Measurements from ENCODE around the gene CHAF1A. TPM values are rescaled to one million over a fixed set of nuclear protein-coding genes. Genes with fewer than 3 reads are reported as not detected.

The CHAF1A gene
- total RNA-seq, result 10 to 100 TPM; 67.9 to 96.7 TPM

GRCh38 chr19:4402171-4403004 lies at the start of gene CHAF1A:
Gene CHAF1A, plus strand, starts transcription at chr19:4402640. Its CDS starts 123 bp downstream, at chr19:4402763.
- H3K4me1 Mint-ChIP-seq, result peaks cover 11% of the 10 kb centered on the region
- peak; percentile 94 for ATAC-seq (replicated peaks)
- peak within 1 kb of the TSS; percentile 95 for H3K4me3 Mint-ChIP-seq
- H3K27me3 Mint-ChIP-seq, result no peaks in the 10 kb centered on the region
- H3K27ac Mint-ChIP-seq, result peak within 1 kb of the TSS; percentile 92
- peaks cover 65% of the 10 kb centered on the region for H3K36me3 Mint-ChIP-seq (ENCODE audit: low read depth)
- no peaks in the 10 kb centered on the region for H3K9me3 Mint-ChIP-seq

- no peak overlapping the region for H3K27ac Mint-ChIP-seq
- H3K9me3 Mint-ChIP-seq, result no peaks in the 10 kb centered on the region
- peak; percentile 64 for ATAC-seq (replicated peaks)
- no peaks in the 10 kb centered on the region for H3K27me3 Mint-ChIP-seq
- H3K4me1 Mint-ChIP-seq, result no peaks in the 10 kb centered on the region
- H3K4me3 Mint-ChIP-seq, result no peak overlapping the region
- peaks cover 28% of the 10 kb centered on the region for H3K36me3 Mint-ChIP-seq (ENCODE audit: low read depth)
Measured at GRCh38 chr19:4352701-4353121, 49.7 kb upstream of the CHAF1A start.

GRCh38 chr19:4354282-4354681 lies 48.2 kb upstream of the CHAF1A start:
- Mint-ChIP-seq H3K27me3 (no peaks in the 10 kb centered on the region), H3K4me3 (no peak overlapping the region), H3K4me1 (no peaks in the 10 kb centered on the region), H3K9me3 (no peaks in the 10 kb centered on the region), H3K36me3 (ENCODE audit: low read depth) (peaks cover 22% of the 10 kb centered on the region), H3K27ac (no peak overlapping the region)
- ATAC-seq (replicated peaks), result no peak

GRCh38 chr19:4354897-4355296 lies 47.5 kb upstream of the CHAF1A start:
- H3K4me3 Mint-ChIP-seq, result no peak overlapping the region
- no peaks in the 10 kb centered on the region for H3K9me3 Mint-ChIP-seq
- no peaks in the 10 kb centered on the region for H3K27me3 Mint-ChIP-seq
- H3K36me3 Mint-ChIP-seq (ENCODE audit: low read depth), result peaks cover 27% of the 10 kb centered on the region
- ATAC-seq (replicated peaks), result no peak
- no peaks in the 10 kb centered on the region for H3K4me1 Mint-ChIP-seq
- H3K27ac Mint-ChIP-seq, result no peak overlapping the region

- no peak overlapping the region for H3K4me3 Mint-ChIP-seq
- no peaks in the 10 kb centered on the region for H3K27me3 Mint-ChIP-seq
- peaks cover 36% of the 10 kb centered on the region for H3K36me3 Mint-ChIP-seq (ENCODE audit: low read depth)
- no peaks in the 10 kb centered on the region for H3K4me1 Mint-ChIP-seq
- H3K9me3 Mint-ChIP-seq, result no peaks in the 10 kb centered on the region
- H3K27ac Mint-ChIP-seq, result peak overlapping the region; percentile 63
- no peak for ATAC-seq (replicated peaks)
Measured at GRCh38 chr19:4357095-4357797, 45.2 kb upstream of the CHAF1A start.

- ATAC-seq (replicated peaks), result no peak
- Mint-ChIP-seq H3K36me3 (ENCODE audit: low read depth) (peaks cover 43% of the 10 kb centered on the region), H3K27me3 (no peaks in the 10 kb centered on the region), H3K9me3 (no peaks in the 10 kb centered on the region), H3K27ac (peak overlapping the region; percentile 19), H3K4me1 (no peaks in the 10 kb centered on the region), H3K4me3 (no peak overlapping the region)
Measured at GRCh38 chr19:4357921-4358326, 44.5 kb upstream of the CHAF1A start.

GRCh38 chr19:4358709-4359626 lies 43.5 kb upstream of the CHAF1A start:
- peaks cover 54% of the 10 kb centered on the region for H3K36me3 Mint-ChIP-seq (ENCODE audit: low read depth)
- no peaks in the 10 kb centered on the region for H3K27me3 Mint-ChIP-seq
- H3K4me1 Mint-ChIP-seq, result no peaks in the 10 kb centered on the region
- H3K9me3 Mint-ChIP-seq, result no peaks in the 10 kb centered on the region
- no peak overlapping the region for H3K4me3 Mint-ChIP-seq
- H3K27ac Mint-ChIP-seq, result peak overlapping the region; percentile 22
- no peak for ATAC-seq (replicated peaks)

GRCh38 chr19:4359627-4360000 lies 42.8 kb upstream of the CHAF1A start:
- ATAC-seq (replicated peaks), result peak; percentile 30

GRCh38 chr19:4360081-4360569 lies 42.3 kb upstream of the CHAF1A start:
- Mint-ChIP-seq H3K36me3 (ENCODE audit: low read depth) (peaks cover 63% of the 10 kb centered on the region), H3K4me3 (no peak overlapping the region), H3K27ac (peak overlapping the region; percentile 30), H3K4me1 (no peaks in the 10 kb centered on the region), H3K27me3 (no peaks in the 10 kb centered on the region), H3K9me3 (no peaks in the 10 kb centered on the region)
- no peak for ATAC-seq (replicated peaks)

More at GRCh38 chr19:4359627-4360000, 42.8 kb upstream of the CHAF1A start:
- Mint-ChIP-seq H3K27ac (no peak overlapping the region), H3K4me1 (no peaks in the 10 kb centered on the region), H3K4me3 (no peak overlapping the region), H3K27me3 (no peaks in the 10 kb centered on the region), H3K9me3 (no peaks in the 10 kb centered on the region), H3K36me3 (ENCODE audit: low read depth) (peaks cover 59% of the 10 kb centered on the region)

GRCh38 chr19:4360641-4361151 lies 41.7 kb upstream of the CHAF1A start:
- ATAC-seq (replicated peaks), result no peak
- H3K27me3 Mint-ChIP-seq, result no peaks in the 10 kb centered on the region
- peaks cover 65% of the 10 kb centered on the region for H3K36me3 Mint-ChIP-seq (ENCODE audit: low read depth)
- no peaks in the 10 kb centered on the region for H3K4me1 Mint-ChIP-seq
- H3K9me3 Mint-ChIP-seq, result no peaks in the 10 kb centered on the region
- peak overlapping the region; percentile 30 for H3K27ac Mint-ChIP-seq
- no peak overlapping the region for H3K4me3 Mint-ChIP-seq

- H3K4me3 Mint-ChIP-seq, result no peak overlapping the region
- peaks cover 67% of the 10 kb centered on the region for H3K36me3 Mint-ChIP-seq (ENCODE audit: low read depth)
- no peak for ATAC-seq (replicated peaks)
Measured at GRCh38 chr19:4361152-4362046, 41.0 kb upstream of the CHAF1A start.

GRCh38 chr19:4362101-4362828 lies 40.2 kb upstream of the CHAF1A start:
- Mint-ChIP-seq H3K27ac (peak overlapping the region; percentile 61), H3K9me3 (no peaks in the 10 kb centered on the region), H3K4me1 (no peaks in the 10 kb centered on the region), H3K4me3 (no peak overlapping the region), H3K27me3 (no peaks in the 10 kb centered on the region), H3K36me3 (ENCODE audit: low read depth) (peaks cover 70% of the 10 kb centered on the region)
- no peak for ATAC-seq (replicated peaks)

More at GRCh38 chr19:4361152-4362046, 41.0 kb upstream of the CHAF1A start:
- Mint-ChIP-seq H3K9me3 (no peaks in the 10 kb centered on the region), H3K4me1 (no peaks in the 10 kb centered on the region), H3K27ac (peak overlapping the region; percentile 61), H3K27me3 (no peaks in the 10 kb centered on the region)
